DND-41 (cell line): ENCODE measurements around the gene GDPD4.

Experiments
- CTCF ChIP-seq: IDR thresholded peaks from 2 replicates; pipeline ENCODE4 v1.5.1; 2012; ENCODE audit warnings: borderline replicate concordance, low read length, moderate library complexity, mild to moderate bottlenecking; ENCODE audit not compliant: poor library complexity, severe bottlenecking; ENCODE audit errors: extremely low read depth
- EZH2 ChIP-seq: IDR thresholded peaks from 3 replicates; pipeline ENCODE4 v1.6.1; 2012; ENCODE audit warnings: borderline replicate concordance, low read depth, mild to moderate bottlenecking, moderate library complexity, low read length, inconsistent platforms; ENCODE audit not compliant: severe bottlenecking

- TF ChIP-seq CTCF (no peak), EZH2 (no peak)
Measured at GRCh38 chr11:77289737-77290136, 11.7 kb downstream of the GDPD4 start.
